ENCODE data around the gene PPP2R5E. TPM values are rescaled to one million over a fixed set of nuclear protein-coding genes. Genes with fewer than 3 reads are reported as not detected.

Gene PPP2R5E
- total RNA-seq, 1 donor from 2014 or later = 72.0 TPM

DNA sequence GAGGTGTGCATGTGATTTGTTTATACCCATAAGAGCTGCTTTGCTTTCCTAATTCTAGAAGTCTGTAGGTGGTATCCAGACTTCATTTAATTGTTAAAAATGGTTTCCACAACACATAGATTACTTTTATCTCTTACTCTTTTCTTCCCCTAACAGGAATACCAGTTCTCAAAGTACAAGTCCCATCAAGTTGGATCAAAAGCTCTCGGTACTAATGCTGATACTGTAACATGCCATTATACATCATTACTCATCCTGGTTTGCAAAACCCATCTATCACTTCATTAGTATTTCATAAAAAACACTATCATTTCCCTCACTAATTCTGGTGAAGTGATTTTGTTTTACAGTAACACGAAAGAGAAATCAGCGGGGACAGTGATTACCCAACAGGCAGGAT lies 94.3 kb downstream of the PPP2R5E start:
- Mint-ChIP-seq H3K36me3 (peaks cover 47% of the 10 kb centered on the region), H3K4me1 (no peaks in the 10 kb centered on the region), H3K27me3 (ENCODE audit: insufficient read depth, low read depth) (no peaks in the 10 kb centered on the region), H3K9me3 (no peaks in the 10 kb centered on the region), H3K27ac (no peak overlapping the region), H3K4me3 (no peak overlapping the region)
- no peak for TF ChIP-seq CTCF (IDR thresholded peaks at IDR 0.05)
- Histone ChIP-seq H3F3A (ENCODE audit: low read depth) (no peaks in the 10 kb centered on the region), H3K4me3 (no peak overlapping the region), H3K36me3 (no peaks in the 10 kb centered on the region), H3K4me2 (no peak overlapping the region), H3K9ac (no peak overlapping the region), H4K20me1 (ENCODE audit: low read depth) (peaks cover 20% of the 10 kb centered on the region), H3K9me3 (ENCODE audit: low read depth) (no peaks in the 10 kb centered on the region), H3K79me2 (ENCODE audit: low read depth) (peaks cover 86% of the 10 kb centered on the region), H3K4me1 (no peaks in the 10 kb centered on the region), H3K27me3 (no peaks in the 10 kb centered on the region), H3K27ac (no peak overlapping the region), H2AFZ (replicated peaks) (no peak overlapping the region)
- no peak for DNase-seq (ENCODE audit: low spot score)

- Mint-ChIP-seq H3K9me3 (no peaks in the 10 kb centered on the region), H3K36me3 (peaks cover 34% of the 10 kb centered on the region), H3K27me3 (ENCODE audit: insufficient read depth, low read depth) (no peaks in the 10 kb centered on the region), H3K27ac (no peak overlapping the region), H3K4me3 (no peak overlapping the region), H3K4me1 (no peaks in the 10 kb centered on the region)
- no peak overlapping the region for H3K4me2 ChIP-seq
- H3K4me1 ChIP-seq = no peaks in the 10 kb centered on the region
- no peak overlapping the region for H3K4me3 ChIP-seq
- H3K36me3 ChIP-seq = no peaks in the 10 kb centered on the region
- no peak for TF ChIP-seq EZH2 (IDR thresholded peaks at IDR 0.05)
- TF ChIP-seq CTCF (IDR thresholded peaks at IDR 0.05) = no peak
- no peak for TF ChIP-seq EZH2phosphoT487 (IDR thresholded peaks at IDR 0.05)
- H3K9ac ChIP-seq = no peak overlapping the region
- H4K20me1 ChIP-seq (ENCODE audit: low read depth) = peaks cover 6% of the 10 kb centered on the region
- peaks cover 82% of the 10 kb centered on the region for H3K79me2 ChIP-seq (ENCODE audit: low read depth)
- no peak overlapping the region for H2AFZ ChIP-seq (replicated peaks)
- DNase-seq (ENCODE audit: low spot score) = no peak
- no peaks in the 10 kb centered on the region for H3K27me3 ChIP-seq
- no peaks in the 10 kb centered on the region for H3F3A ChIP-seq (ENCODE audit: low read depth)
- no peak overlapping the region for H3K27ac ChIP-seq
- H3K9me3 ChIP-seq (ENCODE audit: low read depth) = no peaks in the 10 kb centered on the region
Observed at GRCh38 chr14:63444588-63444987, 98.6 kb downstream of the PPP2R5E start.

GRCh38 chr14:63443988-63444387 lies 99.2 kb downstream of the PPP2R5E start:
- Histone ChIP-seq H3K27ac (no peak overlapping the region), H3F3A (ENCODE audit: low read depth) (no peaks in the 10 kb centered on the region), H3K9ac (no peak overlapping the region), H3K4me3 (no peak overlapping the region), H3K4me1 (no peaks in the 10 kb centered on the region), H3K27me3 (no peaks in the 10 kb centered on the region), H3K9me3 (ENCODE audit: low read depth) (no peaks in the 10 kb centered on the region), H3K36me3 (no peaks in the 10 kb centered on the region), H3K79me2 (ENCODE audit: low read depth) (peaks cover 80% of the 10 kb centered on the region), H2AFZ (replicated peaks) (no peak overlapping the region), H4K20me1 (ENCODE audit: low read depth) (peaks cover 12% of the 10 kb centered on the region), H3K4me2 (no peak overlapping the region)
- Mint-ChIP-seq H3K27ac (no peak overlapping the region), H3K9me3 (no peaks in the 10 kb centered on the region), H3K4me1 (no peaks in the 10 kb centered on the region), H3K36me3 (peaks cover 28% of the 10 kb centered on the region), H3K4me3 (no peak overlapping the region), H3K27me3 (ENCODE audit: insufficient read depth, low read depth) (no peaks in the 10 kb centered on the region)
- TF ChIP-seq CTCF (IDR thresholded peaks at IDR 0.05) (no peak), EZH2phosphoT487 (IDR thresholded peaks at IDR 0.05) (no peak)
- no peak for DNase-seq (ENCODE audit: low spot score)

- H2AFZ ChIP-seq (replicated peaks) = no peak overlapping the region
- H4K20me1 ChIP-seq (ENCODE audit: low read depth) = peaks cover 16% of the 10 kb centered on the region
- no peaks in the 10 kb centered on the region for H3K36me3 ChIP-seq
- DNase-seq (ENCODE audit: low spot score) = no peak
- H3K4me2 ChIP-seq = no peak overlapping the region
- Mint-ChIP-seq H3K27ac (no peak overlapping the region), H3K36me3 (peaks cover 25% of the 10 kb centered on the region), H3K27me3 (ENCODE audit: insufficient read depth, low read depth) (no peaks in the 10 kb centered on the region), H3K4me1 (no peaks in the 10 kb centered on the region), H3K4me3 (no peak overlapping the region), H3K9me3 (no peaks in the 10 kb centered on the region)
- H3K4me1 ChIP-seq = no peaks in the 10 kb centered on the region
- no peak overlapping the region for H3K4me3 ChIP-seq
- H3K27ac ChIP-seq = no peak overlapping the region
- TF ChIP-seq CTCF (IDR thresholded peaks at IDR 0.05) (no peak), EZH2 (IDR thresholded peaks at IDR 0.05) (no peak), EZH2phosphoT487 (IDR thresholded peaks at IDR 0.05) (no peak)
- H3K9me3 ChIP-seq (ENCODE audit: low read depth) = no peaks in the 10 kb centered on the region
- no peaks in the 10 kb centered on the region for H3F3A ChIP-seq (ENCODE audit: low read depth)
- H3K27me3 ChIP-seq = no peaks in the 10 kb centered on the region
- H3K79me2 ChIP-seq (ENCODE audit: low read depth) = peaks cover 80% of the 10 kb centered on the region
- H3K9ac ChIP-seq = no peak overlapping the region
Observed at GRCh38 chr14:63443361-63443760, 99.8 kb downstream of the PPP2R5E start.
